Keratinocyte (primary cell): ENCODE results near the gene PLXNB3. TPM values are rescaled to one million over a fixed set of nuclear protein-coding genes. Genes with fewer than 3 reads are reported as not detected.

Experiments used
- DNase-seq: peaks from one replicate; pipeline ENCODE4 v3.0.0-alpha.2; 2011; ENCODE audit warnings: low read depth, missing footprints, low spot score
- FAIRE-seq: peaks from 2 replicates; lab custom pipeline; 2011; peaks lifted over from hg19 to GRCh38; lab: Jason Lieb, UNC
- H2AFZ ChIP-seq: 2 replicates; pipeline ENCODE4 v1.6.0; 2012; ENCODE audit warnings: low read length, control low read depth, inconsistent platforms; ENCODE audit not compliant: control insufficient read depth
- H3K27ac ChIP-seq: 2 replicates; pipeline ENCODE4 v1.5.1; 2011; ENCODE audit warnings: low read length; ENCODE audit not compliant: control insufficient read depth, insufficient read depth
- H3K27me3 ChIP-seq: 3 replicates; pipeline ENCODE4 v1.6.0; 2011; ENCODE audit warnings: low read length; ENCODE audit not compliant: control insufficient read depth, insufficient read depth; ENCODE audit errors: extremely low read depth
- H3K36me3 ChIP-seq, 2 experiments: 2 replicates in 1 of 2; 3 replicates in 1 of 2; pipeline ENCODE4 v1.5.1; 2011; ENCODE audit warnings: low read length in 2 of 2, mild to moderate bottlenecking in 1 of 2; ENCODE audit not compliant: control insufficient read depth in 2 of 2, insufficient read depth in 2 of 2; ENCODE audit errors: extremely low read depth in 1 of 2
- H3K4me1 ChIP-seq: 3 replicates; pipeline ENCODE4 v1.5.1; 2011; ENCODE audit warnings: low read length; ENCODE audit not compliant: control insufficient read depth, insufficient read depth; ENCODE audit errors: extremely low read depth
- H3K4me2 ChIP-seq: 3 replicates; pipeline ENCODE4 v1.6.0; 2011; ENCODE audit warnings: low read depth, low read length; ENCODE audit not compliant: control insufficient read depth, insufficient read depth; ENCODE audit errors: extremely low read depth
- H3K4me3 ChIP-seq, 3 experiments: fragments of 200-600 bp in 1 of 3; sonication (generic) in 1 of 3; 2 replicates in 2 of 3; 3 replicates in 1 of 3; pipeline ENCODE4 v1.5.1; 2011 to 2016; ENCODE audit warnings: low read length in 3 of 3, mild to moderate bottlenecking in 3 of 3, control low read depth in 2 of 3, inconsistent platforms in 1 of 3, low read depth in 1 of 3, mixed read lengths in 1 of 3, mixed run types in 1 of 3, moderate library complexity in 1 of 3; ENCODE audit not compliant: control insufficient read depth in 2 of 3, insufficient read depth in 2 of 3; ENCODE audit errors: extremely low read depth in 1 of 3
- H3K79me2 ChIP-seq: 2 replicates; pipeline ENCODE4 v1.6.0; 2012; ENCODE audit warnings: low read length; ENCODE audit not compliant: control insufficient read depth, insufficient read depth
- H3K9ac ChIP-seq: 3 replicates; pipeline ENCODE4 v1.6.0; 2011; ENCODE audit warnings: low read length; ENCODE audit not compliant: control insufficient read depth, insufficient read depth; ENCODE audit errors: extremely low read depth
- H3K9me1 ChIP-seq: 3 replicates; pipeline ENCODE4 v1.6.0; 2011; ENCODE audit warnings: low read length; ENCODE audit not compliant: control insufficient read depth, insufficient read depth; ENCODE audit errors: extremely low read depth
- H3K9me3 ChIP-seq: 2 replicates; pipeline ENCODE4 v1.5.1; 2012; ENCODE audit warnings: low read depth, low read length; ENCODE audit not compliant: control insufficient read depth
- H4K20me1 ChIP-seq: 3 replicates; pipeline ENCODE4 v1.6.0; 2011; ENCODE audit warnings: low read length; ENCODE audit not compliant: control insufficient read depth, insufficient read depth; ENCODE audit errors: extremely low read depth
- CTCF ChIP-seq, 3 experiments: IDR thresholded peaks in 1 of 3; conservative IDR thresholded peaks in 1 of 3; optimal IDR thresholded peaks in 1 of 3; 2 replicates in 2 of 3; 3 replicates in 1 of 3; pipeline versions ENCODE3 to v1.5.1; 2011; ENCODE audit warnings: low read length in 3 of 3, mild to moderate bottlenecking in 3 of 3, moderate library complexity in 2 of 3, control low read depth in 1 of 3, inconsistent platforms in 1 of 3; ENCODE audit not compliant: insufficient read depth in 2 of 3; ENCODE audit errors: extremely low read depth in 1 of 3
- EZH2 ChIP-seq: IDR thresholded peaks from one replicate; pipeline ENCODE4 v1.6.1; 2012; ENCODE audit warnings: inconsistent platforms, mild to moderate bottlenecking, low read length, moderate library complexity
- dilution Hi-C: fragments of 300-500 bp; cut with MboI; formaldehyde crosslinking; loops from one replicate; pipeline ENCODE4 v1.7.0; 2020; ENCODE audit warnings: low sequenced_read_pairs; ENCODE audit not compliant: extremely low pct_ligation_motif_present
- polyA plus RNA-seq, 5 experiments: library from polyadenylated mRNA; depleted of rRNA in 3 of 5; stranded (reverse) in 3 of 5; stranded (forward) in 1 of 5; unstranded in 1 of 5; fragments of >200 nt; gene quantifications; 1 replicate in 1 of 5; 2 replicates in 3 of 5; 3 replicates in 1 of 5; pipeline versions ENCODE4 v1.2.1 to v1.2.3, GENCODE V29; 2011 to 2012; ENCODE audit warnings: missing spikeins in 2 of 5, low read depth in 1 of 5, low replicate concordance in 1 of 5

Gene PLXNB3
- polyA plus RNA-seq, 1 donor (not counting 4 experiments of a cell fraction or from before 2014, with no cell fraction given): 7.2 TPM

GRCh38 chrX:153802513-153803045, 38.5 kb downstream of the PLXNB3 start:
- Histone ChIP-seq H3K27me3 (no peaks in the 10 kb centered on the region), H3K9ac (no peak overlapping the region), H3K4me3 (no peak overlapping the region), H3K9me1 (no peaks in the 10 kb centered on the region), H3K4me2 (no peak overlapping the region), H3K4me1 (no peaks in the 10 kb centered on the region), H4K20me1 (no peaks in the 10 kb centered on the region), H3K79me2 (no peaks in the 10 kb centered on the region), H3K27ac (no peak overlapping the region), H3K9me3 (no peaks in the 10 kb centered on the region), H2AFZ (no peak overlapping the region), H3K36me3 (peaks cover 0 to 2% of the 10 kb centered on the region in 2 experiments)
- no peak for DNase-seq
- TF ChIP-seq EZH2 (no peak), CTCF (optimal IDR thresholded peaks at IDR 0.05 in 1 of 3, IDR thresholded peaks at IDR 0.05 in 1 of 3, conservative IDR thresholded peaks at IDR 0.05 in 1 of 3; ENCODE audit: extremely low read depth in 1 of 3, insufficient read depth in 2 of 3, low read length in 3 of 3) (no peak)
- FAIRE-seq: no peak
- dilution Hi-C loops: no loop called here

- Histone ChIP-seq H3K4me1 (no peaks in the 10 kb centered on the region), H3K79me2 (no peaks in the 10 kb centered on the region), H3K27ac (no peak overlapping the region), H3K36me3 (no peaks in the 10 kb centered on the region), H3K4me2 (no peak overlapping the region), H3K9me1 (no peaks in the 10 kb centered on the region), H3K27me3 (no peaks in the 10 kb centered on the region), H3K4me3 (no peak overlapping the region), H4K20me1 (no peaks in the 10 kb centered on the region), H3K9ac (no peak overlapping the region), H2AFZ (no peak overlapping the region), H3K9me3 (no peaks in the 10 kb centered on the region)
- dilution Hi-C loops: no loop called here
- FAIRE-seq (no peak), DNase-seq (no peak)
- TF ChIP-seq CTCF (optimal IDR thresholded peaks at IDR 0.05 in 1 of 3, IDR thresholded peaks at IDR 0.05 in 1 of 3, conservative IDR thresholded peaks at IDR 0.05 in 1 of 3; ENCODE audit: extremely low read depth in 1 of 3, insufficient read depth in 2 of 3, low read length in 3 of 3) (no peak), EZH2 (no peak)
Measured at GRCh38 chrX:153803211-153804099, 39.4 kb downstream of the PLXNB3 start.
